Neural cell (in vitro differentiated cells): ENCODE measurements around the gene SPATA32. TPM values are rescaled to one million over a fixed set of nuclear protein-coding genes. Genes with fewer than 3 reads are reported as not detected.

Experiments
- H2AFZ ChIP-seq: fragments of 200-600, 300-800 bp; sonication (generic), shearing (Covaris generic); 2 replicates; pipeline ENCODE4 v1.6.0; 2014; ENCODE audit warnings: low read depth, mild to moderate bottlenecking, antibody characterized with exemption, low read length, moderate library complexity
- H3F3A ChIP-seq: fragments of 200-600 bp; shearing (Covaris generic); 2 replicates; pipeline ENCODE4 v1.6.1; 2016; ENCODE audit warnings: mild to moderate bottlenecking, moderate library complexity, mixed read lengths, antibody characterized with exemption, low read length; ENCODE audit not compliant: insufficient read depth, poor library complexity, severe bottlenecking
- H3K27ac ChIP-seq: fragments of 200-600, 300-800 bp; sonication (generic), shearing (Covaris generic); 2 replicates; pipeline ENCODE4 v1.5.1; 2014; ENCODE audit warnings: mild to moderate bottlenecking, low read length, moderate library complexity
- H3K27me3 ChIP-seq: fragments of 300-800, 200-600 bp; sonication (generic), shearing (Covaris generic); 2 replicates; pipeline ENCODE4 v1.6.0; 2014; ENCODE audit warnings: mild to moderate bottlenecking, low read depth, low read length, moderate library complexity; ENCODE audit not compliant: insufficient read depth
- H3K36me3 ChIP-seq: fragments of 300-800, 200-600 bp; sonication (generic), shearing (Covaris generic); 2 replicates; pipeline ENCODE4 v1.5.1; 2014; ENCODE audit warnings: mild to moderate bottlenecking, antibody characterized with exemption, low read length, moderate library complexity; ENCODE audit not compliant: insufficient read depth
- H3K4me2 ChIP-seq: fragments of 300-800, 200-600 bp; sonication (generic), shearing (Covaris generic); 2 replicates; pipeline ENCODE4 v1.6.0; 2014; ENCODE audit warnings: mild to moderate bottlenecking, low read length
- H3K4me3 ChIP-seq: fragments of 300-800, 200-600 bp; sonication (generic), shearing (Covaris generic); 2 replicates; pipeline ENCODE4 v1.5.1; 2014; ENCODE audit warnings: mild to moderate bottlenecking, low read length, moderate library complexity
- H3K79me2 ChIP-seq: fragments of 200-600 bp; shearing (Covaris generic); replicated peaks from 2 replicates; pipeline ENCODE4 v1.6.0; 2014; ENCODE audit warnings: mild to moderate bottlenecking, low read length, moderate library complexity; ENCODE audit not compliant: insufficient read depth
- H3K9ac ChIP-seq: fragments of 300-800, 200-600 bp; sonication (generic), shearing (Covaris generic); 2 replicates; pipeline ENCODE4 v1.6.1; 2016; ENCODE audit warnings: mild to moderate bottlenecking, low read length, mixed read lengths
- H3K9me2 ChIP-seq: fragments of 200-600 bp; shearing (Covaris generic); 2 replicates; pipeline ENCODE4 v1.6.1; 2016; ENCODE audit warnings: mild to moderate bottlenecking, low read length, mixed read lengths; ENCODE audit not compliant: insufficient read depth
- H3K9me3 ChIP-seq: fragments of 200-600, 300-800 bp; sonication (generic), shearing (Covaris generic); 2 replicates; pipeline ENCODE4 v1.6.1; 2016; ENCODE audit warnings: mild to moderate bottlenecking, mixed run types, low read length, moderate library complexity, mixed read lengths
- H4K20me1 ChIP-seq: fragments of 200-600 bp; shearing (Covaris generic); 2 replicates; pipeline ENCODE4 v1.6.1; 2016; ENCODE audit warnings: mild to moderate bottlenecking, mixed run types; ENCODE audit not compliant: insufficient read depth
- CTCF ChIP-seq: fragments of 450-650 bp; IDR thresholded peaks from 2 replicates; pipeline ENCODE4 v1.5.1; 2014; ENCODE audit warnings: antibody characterized with exemption, mild to moderate bottlenecking, moderate library complexity; ENCODE audit not compliant: poor library complexity, severe bottlenecking
- EP300 ChIP-seq: fragments of 450-650 bp; conservative IDR thresholded peaks from 2 replicates; pipeline ENCODE4 v1.6.1; 2014; ENCODE audit warnings: antibody characterized with exemption, mild to moderate bottlenecking, moderate library complexity; ENCODE audit not compliant: poor library complexity, severe bottlenecking
- EZH2 ChIP-seq: fragments of 200-600, 300-800 bp; shearing (Covaris generic), sonication (generic); IDR thresholded peaks from 2 replicates; pipeline ENCODE4 v1.6.1; 2014; ENCODE audit warnings: antibody characterized with exemption, low read length, borderline replicate concordance, mild to moderate bottlenecking; ENCODE audit not compliant: insufficient read depth, poor library complexity, severe bottlenecking
- MXI1 ChIP-seq: fragments of 450-650 bp; conservative IDR thresholded peaks from 2 replicates; pipeline ENCODE4 v1.6.1; 2014; ENCODE audit warnings: antibody characterized with exemption, mild to moderate bottlenecking; ENCODE audit not compliant: poor library complexity, severe bottlenecking
- POLR2AphosphoS5 ChIP-seq: IDR thresholded peaks from 2 replicates; pipeline ENCODE4 v1.6.1; 2012
- RAD21 ChIP-seq: fragments of 450-650 bp; conservative IDR thresholded peaks from 2 replicates; pipeline ENCODE4 v1.6.1; 2014; ENCODE audit warnings: antibody characterized with exemption, mild to moderate bottlenecking, moderate library complexity
- REST ChIP-seq: IDR thresholded peaks from 2 replicates; pipeline ENCODE4 v1.6.1; 2012; ENCODE audit warnings: borderline replicate concordance
- SMC3 ChIP-seq: fragments of 450-650 bp; conservative IDR thresholded peaks from 2 replicates; pipeline ENCODE4 v1.6.1; 2014; ENCODE audit warnings: antibody characterized with exemption, mild to moderate bottlenecking, moderate library complexity; ENCODE audit not compliant: poor library complexity
- TAF1 ChIP-seq: IDR thresholded peaks from 2 replicates; pipeline ENCODE4 v1.6.1; 2012; ENCODE audit warnings: low read depth
- polyA plus RNA-seq: library from polyadenylated mRNA; depleted of rRNA; stranded (reverse); fragments of >200 nt; gene quantifications from 2 replicates; pipeline ENCODE4 v1.2.3, GENCODE V29; 2014

SPATA32 gene
- polyA plus RNA-seq, 1 donor from 2014 or later = not detected

GRCh38 chr17:45310380-45311324, 48.8 kb upstream of the SPATA32 start:
- H3K4me2 ChIP-seq = no peak overlapping the region

GRCh38 chr17:45309400-45309799, 47.5 kb upstream of the SPATA32 start:
- no peak overlapping the region for H3K9ac ChIP-seq
- H3K36me3 ChIP-seq = no peaks in the 10 kb centered on the region
- no peak overlapping the region for H2AFZ ChIP-seq
- H3K4me3 ChIP-seq = no peak overlapping the region
- peaks cover 14% of the 10 kb centered on the region for H3K79me2 ChIP-seq
- no peak overlapping the region for H3K27ac ChIP-seq
- no peaks in the 10 kb centered on the region for H3F3A ChIP-seq
- H3K4me2 ChIP-seq = no peak overlapping the region
- H3K9me3 ChIP-seq = no peaks in the 10 kb centered on the region
- H4K20me1 ChIP-seq = no peaks in the 10 kb centered on the region
- no peaks in the 10 kb centered on the region for H3K27me3 ChIP-seq
- no peaks in the 10 kb centered on the region for H3K9me2 ChIP-seq
- TF ChIP-seq POLR2AphosphoS5 (no peak), TAF1 (no peak), RAD21 (no peak), REST (no peak), MXI1 (no peak), CTCF (no peak), EZH2 (no peak), EP300 (no peak), SMC3 (no peak)

More at GRCh38 chr17:45310380-45311324, 48.8 kb upstream of the SPATA32 start:
- no peak overlapping the region for H3K27ac ChIP-seq
- peaks cover 26% of the 10 kb centered on the region for H3K79me2 ChIP-seq
- H3K9me2 ChIP-seq = no peaks in the 10 kb centered on the region
- no peak for TF ChIP-seq EZH2
- no peak for TF ChIP-seq SMC3
- TF ChIP-seq EP300 = no peak
- H3K9ac ChIP-seq = no peak overlapping the region
- H4K20me1 ChIP-seq = no peaks in the 10 kb centered on the region
- no peaks in the 10 kb centered on the region for H3F3A ChIP-seq
- no peaks in the 10 kb centered on the region for H3K36me3 ChIP-seq
- no peaks in the 10 kb centered on the region for H3K9me3 ChIP-seq
- H3K4me3 ChIP-seq = no peak overlapping the region
- no peak overlapping the region for H2AFZ ChIP-seq
- H3K27me3 ChIP-seq = no peaks in the 10 kb centered on the region
